DOHH2 (cell line): ENCODE results near the gene MICAL2.

Experiments used
- CTCF ChIP-seq: fragments of 200-600 bp; sonication (generic); IDR thresholded peaks from one replicate; pipeline ENCODE4 v1.5.1; 2014; ENCODE audit warnings: antibody characterized with exemption, mild to moderate bottlenecking, low read depth, low read length; ENCODE audit not compliant: poor library complexity, severe bottlenecking
- EZH2phosphoT487 ChIP-seq: fragments of 200-600 bp; sonication (generic); IDR thresholded peaks from 2 replicates; pipeline ENCODE4 v1.6.1; 2017; ENCODE audit warnings: borderline replicate concordance, mild to moderate bottlenecking, antibody characterized with exemption, low read length, moderate library complexity, mixed read lengths

- no peak for TF ChIP-seq CTCF
- no peak for TF ChIP-seq EZH2phosphoT487
These were observed 1.4 kb upstream of the MICAL2 start for GRCh38 chr11:12108875-12109453.
